HepG2 (cell line): ENCODE data around the gene RPTOR. TPM values are rescaled to one million over a fixed set of nuclear protein-coding genes. Genes with fewer than 3 reads are reported as not detected.

ENCODE experiments used
- ATAC-seq: fragments of 200-7000 bp; cut with Tn5 transposase; 3 replicates; pipeline ENCODE4 v1.9.1; 2020; ENCODE audit warnings: mild to moderate bottlenecking, moderate library complexity
- BruUV-seq: library from RNA; stranded (reverse); fragments of 400-500 nt; replicated peaks from 2 replicates; lab custom pipeline; 2021; lab: Mats Ljungman, UMichigan
- CTCF ChIA-PET: fragments of 300-600 bp; formaldehyde crosslinking; extraction: SDS; loops from one replicate; lab custom pipeline; 2021; ENCODE audit warnings: low total read pairs, inconsistent platforms, low intra/inter-chr PET ratio; lab: Yijun Ruan, JAX
- POLR2A ChIA-PET: fragments of 350-600 bp; sonication (Branson Sonifier 250); formaldehyde crosslinking; loops from one replicate; lab custom pipeline; 2020; ENCODE audit warnings: antibody characterized with exemption, inconsistent platforms; lab: Yijun Ruan, JAX
- DNase-seq: peaks from one replicate; pipeline ENCODE4 v3.0.0-alpha.2; 2015; ENCODE audit warnings: low spot score
- FAIRE-seq: peaks from 3 replicates; lab custom pipeline; 2011; peaks lifted over from hg19 to GRCh38; lab: Jason Lieb, UNC
- H2AFZ ChIP-seq: one replicate; pipeline ENCODE4 v1.6.1; 2011; ENCODE audit warnings: low read length, inconsistent platforms
- H3K27ac ChIP-seq: fragments of 300-600 bp; 3 replicates; pipeline ENCODE4 v1.8.0; 2011; ENCODE audit warnings: mixed run types, mild to moderate bottlenecking, mixed read lengths, low read length, inconsistent platforms; ENCODE audit not compliant: insufficient read depth; ENCODE audit errors: extremely low read length
- H3K27me3 ChIP-seq, 2 experiments: fragments of 200-600 bp in 1 of 2; 2 replicates in 1 of 2; 3 replicates in 1 of 2; pipeline versions ENCODE4 v1.6.0 to v1.8.0; 2011; ENCODE audit warnings: low read length in 2 of 2, mild to moderate bottlenecking in 2 of 2, moderate library complexity in 2 of 2, inconsistent platforms in 1 of 2; ENCODE audit not compliant: insufficient read depth in 2 of 2, control insufficient read depth in 1 of 2
- H3K36me3 ChIP-seq, 2 experiments: fragments of 200-600 bp in 1 of 2; replicated peaks in 1 of 2; 2 replicates in 1 of 2; 3 replicates in 1 of 2; pipeline versions ENCODE4 v1.5.1 to v1.8.0; 2011; ENCODE audit warnings: low read length in 2 of 2, inconsistent platforms in 1 of 2; ENCODE audit not compliant: insufficient read depth in 2 of 2, control insufficient read depth in 1 of 2
- H3K4me1 ChIP-seq: 2 replicates; pipeline ENCODE4 v1.5.1; 2012; ENCODE audit warnings: low read length, inconsistent platforms; ENCODE audit not compliant: insufficient read depth
- H3K4me2 ChIP-seq: 2 replicates; pipeline ENCODE4 v1.6.0; 2011; ENCODE audit warnings: low read depth, low read length, inconsistent platforms
- H3K4me3 ChIP-seq, 3 experiments: fragments of 200-600 bp in 1 of 3; sonication (generic), shearing (Covaris generic) in 1 of 3; replicated peaks in 1 of 3; 2 replicates each; pipeline ENCODE4 v1.5.1; 2011 to 2016; ENCODE audit warnings: low read length in 3 of 3, inconsistent platforms in 2 of 3, low read depth in 2 of 3, mild to moderate bottlenecking in 2 of 3, control low read depth in 1 of 3, mixed read lengths in 1 of 3; ENCODE audit not compliant: insufficient read depth in 1 of 3
- H3K79me2 ChIP-seq: one replicate; pipeline ENCODE4 v1.6.1; 2011; ENCODE audit warnings: low read length, inconsistent platforms; ENCODE audit not compliant: insufficient read depth
- H3K9ac ChIP-seq: 2 replicates; pipeline ENCODE4 v1.6.0; 2011; ENCODE audit warnings: mild to moderate bottlenecking, low read depth, low read length, inconsistent platforms; ENCODE audit not compliant: insufficient read depth
- H3K9me3 ChIP-seq: 2 replicates; pipeline ENCODE4 v1.5.1; 2012; ENCODE audit warnings: mild to moderate bottlenecking, low read length
- H4K20me1 ChIP-seq: 2 replicates; pipeline ENCODE4 v1.6.0; 2011; ENCODE audit warnings: inconsistent platforms, mild to moderate bottlenecking, low read length, moderate library complexity; ENCODE audit not compliant: insufficient read depth
- ADNP ChIP-seq: sonication (generic); formaldehyde crosslinking; IDR thresholded peaks from 2 replicates; pipeline ENCODE4 v1.4.0; 2020; ENCODE audit warnings: missing genetic modification reagents
- HDAC1 ChIP-seq: sonication (generic); formaldehyde crosslinking; IDR thresholded peaks from 2 replicates; pipeline ENCODE4 v1.5.1; 2020; ENCODE audit warnings: mild to moderate bottlenecking, missing genetic modification reagents
- JARID2 ChIP-seq: sonication (generic); formaldehyde crosslinking; IDR thresholded peaks from 2 replicates; pipeline ENCODE4 v1.8.1; 2023; ENCODE audit warnings: missing genetic modification reagents, inconsistent platforms; ENCODE audit not compliant: insufficient replicate concordance
- KDM2A ChIP-seq: sonication (generic); formaldehyde crosslinking; IDR thresholded peaks from 2 replicates; pipeline ENCODE4 v1.4.0; 2020; ENCODE audit warnings: low read depth, missing genetic modification reagents, borderline replicate concordance
- RARG ChIP-seq: sonication (generic); formaldehyde crosslinking; IDR thresholded peaks from 2 replicates; pipeline ENCODE4 v1.4.0; 2020; ENCODE audit warnings: low read depth, mild to moderate bottlenecking, missing genetic modification reagents
- RFXANK ChIP-seq: IDR thresholded peaks from 2 replicates; pipeline ENCODE4 v1.6.1; 2016
- TBL1XR1 ChIP-seq: fragments of 150-350 bp; IDR thresholded peaks from 2 replicates; pipeline ENCODE4 v1.6.1; 2014; ENCODE audit warnings: borderline replicate concordance, low read length; ENCODE audit not compliant: partially characterized antibody
- ZBTB42 ChIP-seq: sonication (generic); formaldehyde crosslinking; IDR thresholded peaks from 2 replicates; pipeline ENCODE4 v1.5.0; 2020; ENCODE audit warnings: mild to moderate bottlenecking, missing genetic modification reagents
- ZNF317 ChIP-seq: sonication (generic); formaldehyde crosslinking; IDR thresholded peaks from 2 replicates; pipeline ENCODE4 v1.5.0; 2020; ENCODE audit warnings: mild to moderate bottlenecking, missing genetic modification reagents
- ZNF383 ChIP-seq: sonication (generic); formaldehyde crosslinking; IDR thresholded peaks from 2 replicates; pipeline ENCODE4 v1.4.0; 2020; ENCODE audit warnings: missing genetic modification reagents, mild to moderate bottlenecking, borderline replicate concordance
- ZNF451 ChIP-seq: sonication (generic); formaldehyde crosslinking; IDR thresholded peaks from 2 replicates; pipeline ENCODE4 v1.5.0; 2020; ENCODE audit warnings: mild to moderate bottlenecking, missing genetic modification reagents
- ZNF577 ChIP-seq: sonication (generic); formaldehyde crosslinking; IDR thresholded peaks from 2 replicates; pipeline ENCODE4 v1.4.0; 2020; ENCODE audit warnings: mild to moderate bottlenecking, low read depth, missing genetic modification reagents, borderline replicate concordance
- WGBS: methylation state at CpG from one replicate; pipeline ENCODE4 v1.1.6; 2017; ENCODE audit warnings: low lambda C conversion rate; 5-methylcytosine and 5-hydroxymethylcytosine counted together
- in situ Hi-C: cut with HindIII; loops from 2 replicates; pipeline ENCODE4 v1.10.0; 2017; ENCODE audit warnings: low pct_unique_long_range_greater_than_20kb; ENCODE audit not compliant: extremely low pct_ligation_motif_present
- intact Hi-C: fragments of 100-400 bp; cut with micrococcal nuclease; formaldehyde crosslinking; loops from one replicate; pipeline ENCODE4 v1.10.0; 2022; ENCODE audit not compliant: unreplicated experiment
- polyA plus RNA-seq, 8 experiments: library from polyadenylated mRNA; depleted of rRNA in 3 of 8; stranded (reverse) in 7 of 8; unstranded in 1 of 8; fragments of >200 nt; fragmentation: Illumina TruSeq in 4 of 8; extraction: Trizol in 4 of 8; gene quantifications; 2 replicates each; pipeline versions ENCODE4 v1.2.1 to v1.2.3, GENCODE V29; 2011 to 2016; ENCODE audit warnings: low read depth in 4 of 8, missing spikeins in 1 of 8, mixed read lengths in 1 of 8; ENCODE audit not compliant: insufficient read depth in 1 of 8
- total RNA-seq, 5 experiments: library from RNA; depleted of rRNA; stranded (reverse); fragments of >200 nt; fragmentation: Illumina TruSeq; extraction: Trizol; gene quantifications; 2 replicates each; pipeline ENCODE4 v1.2.3, GENCODE V29; 2016; ENCODE audit warnings: low read depth in 1 of 5
- TF ChIP-seq, protein P1 (sequence below), 2 experiments: IDR thresholded peaks; 2 replicates each; pipeline ENCODE4 v1.6.1; 2011 to 2012; ENCODE audit warnings: low read length in 2 of 2, borderline replicate concordance in 1 of 2, low read depth in 1 of 2, mild to moderate bottlenecking in 1 of 2, moderate library complexity in 1 of 2

Gene RPTOR
- total and polyA plus RNA-seq, 2 of the 13 experiments (the other 11 are each of a cell fraction or from before 2014, with no cell fraction given): 6.6 to 25.3 TPM

- Histone ChIP-seq H3K9ac (no peak overlapping the region), H3K27me3 (no peaks in the 10 kb centered on the region), H2AFZ (no peak overlapping the region), H3K79me2 (peaks cover 92% of the 10 kb centered on the region), H3K9me3 (no peaks in the 10 kb centered on the region), H4K20me1 (peaks cover 9% of the 10 kb centered on the region; the same call in 1 of the 2 replicates), H3K4me2 (no peak overlapping the region), H3K27ac (no peak overlapping the region), H3K36me3 (no peaks in the 10 kb centered on the region), H3K4me1 (peaks cover 40% of the 10 kb centered on the region), H3K4me3 (no peak overlapping the region)
- intact Hi-C loops: no loop called here
- ChIA-PET POLR2A (no interaction called here), CTCF (no interaction called here)
- DNase-seq (no peak), FAIRE-seq (no peak), ATAC-seq (no peak)
- TF ChIP-seq RFXANK (no peak), JARID2 (no peak), ZNF383 (CRISPR knock-in tag) (no peak), RARG (CRISPR knock-in tag) (no peak), ZBTB42 (CRISPR knock-in tag) (no peak), TBL1XR1 (no peak), HDAC1 (CRISPR knock-in tag) (no peak), ADNP (no peak), ZNF317 (CRISPR knock-in tag) (no peak), ZNF577 (CRISPR knock-in tag) (no peak), ZNF451 (no peak), KDM2A (CRISPR knock-in tag) (no peak)
- TF ChIP-seq, protein P1, sequence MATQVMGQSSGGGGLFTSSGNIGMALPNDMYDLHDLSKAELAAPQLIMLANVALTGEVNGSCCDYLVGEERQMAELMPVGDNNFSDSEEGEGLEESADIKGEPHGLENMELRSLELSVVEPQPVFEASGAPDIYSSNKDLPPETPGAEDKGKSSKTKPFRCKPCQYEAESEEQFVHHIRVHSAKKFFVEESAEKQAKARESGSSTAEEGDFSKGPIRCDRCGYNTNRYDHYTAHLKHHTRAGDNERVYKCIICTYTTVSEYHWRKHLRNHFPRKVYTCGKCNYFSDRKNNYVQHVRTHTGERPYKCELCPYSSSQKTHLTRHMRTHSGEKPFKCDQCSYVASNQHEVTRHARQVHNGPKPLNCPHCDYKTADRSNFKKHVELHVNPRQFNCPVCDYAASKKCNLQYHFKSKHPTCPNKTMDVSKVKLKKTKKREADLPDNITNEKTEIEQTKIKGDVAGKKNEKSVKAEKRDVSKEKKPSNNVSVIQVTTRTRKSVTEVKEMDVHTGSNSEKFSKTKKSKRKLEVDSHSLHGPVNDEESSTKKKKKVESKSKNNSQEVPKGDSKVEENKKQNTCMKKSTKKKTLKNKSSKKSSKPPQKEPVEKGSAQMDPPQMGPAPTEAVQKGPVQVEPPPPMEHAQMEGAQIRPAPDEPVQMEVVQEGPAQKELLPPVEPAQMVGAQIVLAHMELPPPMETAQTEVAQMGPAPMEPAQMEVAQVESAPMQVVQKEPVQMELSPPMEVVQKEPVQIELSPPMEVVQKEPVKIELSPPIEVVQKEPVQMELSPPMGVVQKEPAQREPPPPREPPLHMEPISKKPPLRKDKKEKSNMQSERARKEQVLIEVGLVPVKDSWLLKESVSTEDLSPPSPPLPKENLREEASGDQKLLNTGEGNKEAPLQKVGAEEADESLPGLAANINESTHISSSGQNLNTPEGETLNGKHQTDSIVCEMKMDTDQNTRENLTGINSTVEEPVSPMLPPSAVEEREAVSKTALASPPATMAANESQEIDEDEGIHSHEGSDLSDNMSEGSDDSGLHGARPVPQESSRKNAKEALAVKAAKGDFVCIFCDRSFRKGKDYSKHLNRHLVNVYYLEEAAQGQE (IDR thresholded peaks at IDR 0.05; ENCODE audit: borderline replicate concordance in 1 of 2, low read depth in 1 of 2, low read length in 2 of 2): no peak
- 98% methylated on average over 3 of the region's 3 CpGs for WGBS
- in situ Hi-C loops: no loop called here
- no TSS peak for BruUV-seq
Measured at GRCh38 chr17:80591788-80592187, 47.1 kb downstream of the RPTOR start.
